NCI-H146 (cell line): ENCODE results near the gene FPR3.

Experiments used
- DNase-seq: peaks from one replicate; lab custom pipeline; 2025; lab: John Stamatoyannopoulos, UW

FPR3 gene

DNA sequence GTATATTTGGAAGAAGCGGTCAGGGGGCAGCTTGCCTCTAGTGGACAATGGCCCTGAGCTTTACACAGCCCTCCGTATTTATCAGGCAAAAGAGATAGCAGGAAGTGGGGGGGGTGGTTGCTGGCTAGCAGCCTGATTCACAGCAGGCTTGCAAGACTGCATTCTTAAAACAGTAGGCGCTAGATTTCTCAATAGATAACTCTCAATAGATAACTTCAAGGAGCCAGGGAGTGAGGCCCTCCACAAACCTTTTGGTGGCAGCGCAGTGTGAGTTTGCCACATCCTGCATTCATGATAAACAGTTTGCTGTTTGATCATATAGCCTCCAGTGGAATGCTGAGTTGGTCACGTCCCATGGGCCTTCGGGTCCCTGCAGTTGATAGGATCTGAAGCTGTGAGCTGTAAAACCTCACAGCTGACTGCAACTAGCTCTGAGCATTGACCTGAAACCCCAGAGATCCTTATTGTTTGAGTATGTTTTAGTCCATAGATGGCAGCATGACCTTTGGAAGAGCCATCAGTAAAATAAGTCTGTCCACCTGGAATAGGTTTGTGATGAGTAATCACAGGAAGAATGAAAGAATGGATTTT, 12.2 kb downstream of the FPR3 start:
- peak; percentile 1 for DNase-seq

DNA sequence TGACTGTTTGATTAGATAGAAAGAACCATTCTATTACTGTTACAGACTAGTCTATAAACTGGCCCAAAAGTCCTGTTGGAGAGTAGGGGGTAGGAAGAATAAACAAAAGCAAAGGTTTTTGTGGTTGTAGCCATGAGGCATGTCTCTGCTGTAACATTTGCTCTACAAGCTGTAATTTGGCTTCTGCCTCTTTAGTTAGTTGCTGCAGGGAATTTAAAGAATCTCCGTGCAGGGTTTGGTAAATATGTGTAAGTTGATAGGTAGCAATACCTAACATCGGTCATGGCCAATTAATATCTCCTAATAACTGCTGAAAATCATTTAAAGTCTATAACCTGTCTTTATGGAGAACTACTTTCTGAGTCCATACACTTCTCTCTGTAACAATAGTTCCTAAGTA, 13.0 kb downstream of the FPR3 start:
- no peak for DNase-seq

- no peak for DNase-seq
Observed at GRCh38 chr19:51808333-51808986, 13.5 kb downstream of the FPR3 start.

DNA sequence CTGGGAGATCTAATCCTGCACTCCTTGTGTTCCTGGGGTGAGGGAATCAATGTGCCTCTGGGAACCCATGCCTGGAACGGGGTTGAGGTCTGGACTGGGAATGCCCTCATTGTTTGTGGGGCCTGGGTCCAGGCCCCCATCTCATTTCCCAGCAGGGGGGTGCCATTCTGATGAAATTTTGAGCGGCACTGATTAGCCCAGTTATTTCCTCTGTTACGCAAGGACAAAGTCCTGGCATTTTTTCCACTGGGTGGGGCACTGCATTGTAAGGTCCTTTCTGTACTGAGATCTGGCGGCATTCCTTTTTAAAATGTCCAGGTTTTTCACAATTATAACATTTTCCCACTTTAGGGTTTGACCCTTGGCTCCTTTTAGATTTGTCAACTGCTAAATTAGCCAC, 14.8 kb downstream of the FPR3 start:
- DNase-seq, result no peak

DNA sequence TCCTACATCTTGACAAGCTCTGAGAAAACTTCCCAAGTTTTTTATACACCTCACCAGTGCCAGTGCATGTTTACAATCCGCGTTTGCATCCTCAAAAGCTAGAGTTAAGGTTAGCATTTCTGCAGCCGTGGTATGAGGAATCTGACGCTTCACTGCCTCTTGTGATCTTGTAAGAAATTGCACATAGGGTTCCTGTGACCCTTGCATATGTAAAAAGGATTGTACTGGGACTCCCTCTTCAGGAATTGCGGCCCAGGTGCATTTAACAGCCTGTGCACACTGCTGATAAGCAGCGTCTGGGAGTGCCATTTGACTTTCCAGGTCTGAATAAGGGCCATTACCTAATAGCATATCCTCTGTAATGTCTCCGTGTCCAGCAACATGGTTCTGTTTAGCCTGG, 15.3 kb downstream of the FPR3 start:
- no peak for DNase-seq

GRCh38 chr19:51811344-51811743, 16.4 kb downstream of the FPR3 start:
- no peak for DNase-seq

DNA sequence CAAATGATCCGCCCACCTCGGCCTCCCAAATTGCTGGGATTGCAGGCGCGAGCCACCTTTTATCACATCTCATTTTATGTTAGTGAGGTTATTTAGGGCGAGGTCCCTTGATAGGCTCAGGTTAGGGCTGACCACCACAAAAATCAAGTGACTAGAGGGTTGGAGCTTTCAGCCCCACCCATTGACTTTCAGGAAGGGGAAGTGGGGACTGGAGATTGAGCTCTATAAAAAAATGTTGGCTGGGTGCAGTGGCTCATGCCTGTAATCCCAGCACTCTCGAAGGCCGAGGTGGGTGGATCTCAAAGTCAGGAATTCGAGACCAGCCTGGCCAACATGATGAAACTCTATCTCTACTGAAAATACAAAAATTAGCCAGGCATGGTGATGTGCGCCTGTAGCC, 20.1 kb downstream of the FPR3 start:
- no peak for DNase-seq

GRCh38 chr19:51816711-51817110, 21.8 kb downstream of the FPR3 start:
- no peak for DNase-seq

DNA sequence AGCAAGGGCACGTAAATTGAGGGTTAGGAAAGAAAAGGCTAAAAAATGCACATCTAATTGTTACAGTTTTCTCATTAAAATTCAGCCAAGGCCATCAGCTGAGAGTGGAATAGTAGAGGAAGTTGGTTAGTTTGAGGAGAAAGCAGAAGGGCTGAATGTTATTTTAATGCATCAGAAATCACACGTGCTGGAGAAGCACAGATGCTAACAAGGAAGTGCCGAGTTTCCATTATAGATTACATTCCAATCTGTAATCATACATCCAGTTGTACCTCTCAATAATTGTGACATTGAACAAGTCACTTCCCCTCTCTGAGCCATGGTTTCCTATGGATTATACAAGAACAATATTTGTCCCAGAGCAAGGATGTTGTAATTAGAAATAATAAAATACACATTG, 25.1 kb downstream of the FPR3 start:
- no peak for DNase-seq

DNA sequence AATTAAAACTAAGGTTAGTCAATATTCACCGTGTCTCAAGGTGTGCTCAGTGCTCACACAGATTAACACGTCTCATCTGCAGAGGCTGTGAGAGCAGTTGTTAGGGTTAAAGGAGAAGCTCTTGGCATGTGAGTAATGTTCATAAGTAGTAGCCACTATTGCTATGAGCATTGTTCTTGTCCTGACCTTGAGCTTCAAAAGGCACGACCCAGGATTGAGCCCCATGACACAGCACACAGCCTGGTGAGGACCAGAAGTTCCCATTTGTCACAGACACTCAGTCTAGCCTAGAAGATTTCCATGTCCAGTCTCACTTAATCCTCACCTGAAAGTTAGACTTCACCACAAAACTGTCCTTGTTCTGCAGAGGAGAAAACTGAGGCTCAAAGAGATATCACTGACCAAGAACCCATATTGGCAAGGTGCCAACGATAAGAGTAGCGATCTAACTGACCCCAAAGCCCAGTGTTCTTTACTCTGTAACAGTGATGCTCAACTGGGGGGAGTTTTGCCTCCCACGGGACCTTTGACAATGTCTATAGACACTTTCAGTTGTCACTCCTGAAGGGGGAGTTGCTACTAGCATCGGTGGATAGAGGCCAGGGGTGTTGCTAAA, 26.0 kb downstream of the FPR3 start:
- no peak for DNase-seq

DNA sequence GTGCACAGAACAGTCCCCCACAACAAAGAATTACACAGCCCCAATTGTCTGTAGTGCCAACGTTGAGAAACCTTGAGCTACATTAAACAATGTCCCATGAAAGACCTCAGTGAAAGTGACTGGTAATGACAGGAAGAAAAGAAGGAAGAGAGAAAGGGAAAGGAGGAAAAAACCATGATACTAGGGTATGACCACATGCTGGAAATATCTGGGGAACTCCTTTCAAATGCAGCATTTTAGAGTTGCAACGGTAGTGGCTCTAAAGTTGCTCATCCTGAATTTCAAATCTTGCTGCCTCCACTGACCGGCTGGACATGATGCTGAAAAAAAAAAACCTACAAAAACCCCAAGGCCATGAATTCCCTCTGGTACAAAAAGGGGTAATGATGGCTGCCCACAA, 26.5 kb downstream of the FPR3 start:
- no peak for DNase-seq

GRCh38 chr19:51821921-51822320, 27.0 kb downstream of the FPR3 start:
- DNase-seq, result no peak

DNA sequence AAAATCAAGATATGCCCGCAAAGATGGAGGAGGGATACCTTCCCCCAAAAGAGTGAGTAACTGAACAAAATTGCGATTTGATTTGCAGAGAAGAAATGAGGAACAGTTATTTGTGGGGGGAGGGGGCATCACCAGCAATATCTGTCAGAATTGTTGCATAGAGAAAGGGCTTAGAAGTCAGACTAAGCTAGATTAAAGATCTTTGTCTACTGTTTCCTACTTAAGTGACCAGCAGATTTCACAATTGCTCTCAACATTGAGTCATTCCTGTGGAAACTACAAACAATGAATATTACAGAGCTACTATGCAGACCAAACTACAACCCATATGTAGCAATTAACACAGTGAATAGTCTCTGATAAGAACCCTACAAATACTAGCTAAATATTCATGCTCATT, 27.4 kb downstream of the FPR3 start:
- no peak for DNase-seq

DNA sequence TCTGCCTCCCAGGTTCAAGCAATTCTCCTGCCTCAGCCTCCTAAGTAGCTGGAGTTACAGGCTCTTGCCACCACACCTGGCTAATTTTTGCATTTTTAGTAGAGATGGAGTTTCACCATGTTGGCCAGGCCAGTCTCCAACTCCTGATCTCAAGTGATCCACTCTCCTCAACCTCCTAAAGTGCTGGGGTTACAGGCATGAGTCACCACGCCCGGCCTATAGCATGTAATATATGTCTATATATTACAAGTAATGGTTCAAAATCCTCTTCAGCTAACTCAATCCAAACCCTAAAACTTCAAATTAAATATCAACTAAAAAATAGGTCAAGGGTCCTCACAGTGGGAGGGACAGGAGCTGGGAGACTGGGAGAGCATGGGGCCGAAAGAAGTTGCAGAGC, 28.0 kb downstream of the FPR3 start:
- no peak for DNase-seq

DNA sequence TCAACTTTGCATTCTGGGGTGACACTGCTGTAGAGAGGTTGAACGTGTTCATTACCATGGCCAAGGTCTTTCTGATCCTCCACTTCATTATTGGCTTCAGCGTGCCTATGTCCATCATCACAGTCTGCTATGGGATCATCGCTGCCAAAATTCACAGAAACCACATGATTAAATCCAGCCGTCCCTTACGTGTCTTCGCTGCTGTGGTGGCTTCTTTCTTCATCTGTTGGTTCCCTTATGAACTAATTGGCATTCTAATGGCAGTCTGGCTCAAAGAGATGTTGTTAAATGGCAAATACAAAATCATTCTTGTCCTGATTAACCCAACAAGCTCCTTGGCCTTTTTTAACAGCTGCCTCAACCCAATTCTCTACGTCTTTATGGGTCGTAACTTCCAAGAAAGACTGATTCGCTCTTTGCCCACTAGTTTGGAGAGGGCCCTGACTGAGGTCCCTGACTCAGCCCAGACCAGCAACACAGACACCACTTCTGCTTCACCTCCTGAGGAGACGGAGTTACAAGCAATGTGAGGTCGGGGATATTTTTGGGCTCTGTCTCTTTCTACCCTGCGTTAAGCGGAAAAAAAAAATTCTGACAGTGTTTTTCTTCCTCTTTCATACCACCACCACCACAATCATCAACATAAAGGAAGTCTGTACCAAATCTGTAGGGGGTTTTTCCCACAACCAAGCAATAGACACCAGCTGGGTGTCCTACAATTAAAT, 29.5 kb downstream of the FPR3 start:
- no peak for DNase-seq

DNA sequence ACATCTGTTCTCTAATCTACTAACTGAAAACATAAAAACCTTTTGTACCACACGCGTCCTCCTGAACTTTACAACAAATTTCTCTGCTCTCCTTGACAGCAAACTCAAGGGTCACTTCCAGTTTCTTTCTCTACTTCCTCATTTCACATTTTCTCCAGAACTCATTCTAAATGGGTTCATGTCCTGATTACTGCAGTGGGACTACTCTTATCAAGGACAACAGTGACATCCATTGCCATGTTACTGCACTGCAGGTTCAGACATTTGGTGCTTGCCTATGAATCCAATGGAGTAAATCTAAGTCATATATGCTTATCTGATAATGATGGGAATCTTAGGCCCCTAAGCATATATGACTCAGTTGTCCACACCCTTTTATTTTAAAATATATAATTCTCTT, 35.3 kb downstream of the FPR3 start:
- no peak for DNase-seq

DNA sequence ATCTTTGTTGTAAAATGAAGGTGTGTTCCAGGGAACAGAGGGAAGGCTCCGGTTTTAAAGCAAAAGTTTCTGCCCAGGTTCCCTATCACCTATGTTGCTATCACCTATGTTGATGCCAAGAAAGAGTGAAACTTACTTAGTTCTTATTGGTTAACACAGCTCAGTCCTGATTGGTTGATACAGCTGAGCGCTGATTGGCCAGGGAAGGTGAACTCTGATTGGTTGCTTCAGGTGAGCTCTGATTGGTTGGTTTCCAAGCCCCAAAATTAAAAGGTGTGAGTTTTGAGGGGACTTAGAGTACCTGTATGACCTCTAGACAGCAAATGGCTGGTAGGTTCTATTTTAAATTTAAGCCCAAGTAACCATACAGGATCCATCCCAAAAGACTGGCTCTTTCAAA, 42.2 kb downstream of the FPR3 start:
- no peak for DNase-seq

GRCh38 chr19:51861870-51862622, 67.1 kb downstream of the FPR3 start:
- no peak for DNase-seq

DNA sequence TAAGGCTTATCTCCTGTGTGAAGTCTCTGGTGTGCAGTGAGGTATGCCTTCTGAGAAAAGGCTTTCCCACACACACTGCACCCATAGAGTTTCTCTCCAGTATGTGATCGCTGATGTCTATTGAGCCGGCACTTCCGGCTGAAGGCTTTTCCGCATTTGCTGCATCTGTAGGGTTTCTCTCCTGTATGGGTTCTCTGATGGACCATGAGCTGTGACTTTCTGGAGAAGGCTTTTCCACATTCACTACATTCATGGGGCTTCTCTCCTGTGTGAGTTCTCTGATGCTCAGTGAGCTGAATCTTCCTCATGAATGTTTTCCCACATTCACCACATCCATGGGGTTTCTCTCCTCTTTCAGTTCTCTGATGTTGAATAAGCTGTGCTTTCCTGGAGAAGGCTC, 78.1 kb downstream of the FPR3 start:
- no peak for DNase-seq
